Measurements from ENCODE around the gene N4BP2L2.

DNA sequence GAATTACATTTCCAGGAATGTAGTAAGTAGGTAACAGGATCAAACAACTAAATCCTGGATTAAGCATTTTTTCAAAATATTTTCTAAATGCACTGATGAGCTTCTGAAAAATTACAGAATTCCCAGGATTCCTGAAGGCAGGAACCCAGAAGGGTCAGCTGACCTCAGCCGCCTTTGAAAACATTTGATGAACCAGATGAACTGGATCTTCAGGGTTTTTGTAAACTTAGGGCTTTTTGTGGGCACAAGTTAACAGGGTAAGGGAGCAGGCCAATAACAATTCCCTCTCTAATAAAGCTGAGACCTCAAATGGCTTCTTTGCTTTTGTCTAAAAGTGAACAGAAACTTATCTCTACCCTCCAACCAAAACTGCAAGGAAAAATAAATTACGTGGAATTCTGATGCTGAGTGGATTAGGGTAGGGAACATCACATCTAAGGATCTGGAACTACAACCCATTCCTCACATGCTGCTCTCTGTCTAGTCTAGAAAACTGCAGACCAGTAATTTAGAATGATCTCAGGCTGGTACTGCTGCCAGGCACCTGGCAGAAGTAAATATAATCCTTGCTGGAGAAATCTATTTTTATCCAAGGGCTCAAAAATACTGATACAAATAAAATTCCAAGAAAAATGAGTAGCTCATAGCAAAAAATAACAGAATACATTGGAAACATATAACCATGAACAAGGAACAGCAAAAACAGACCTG is 62.4 kb downstream of the N4BP2L2 start:
- TF ChIP-seq, protein P1, sequence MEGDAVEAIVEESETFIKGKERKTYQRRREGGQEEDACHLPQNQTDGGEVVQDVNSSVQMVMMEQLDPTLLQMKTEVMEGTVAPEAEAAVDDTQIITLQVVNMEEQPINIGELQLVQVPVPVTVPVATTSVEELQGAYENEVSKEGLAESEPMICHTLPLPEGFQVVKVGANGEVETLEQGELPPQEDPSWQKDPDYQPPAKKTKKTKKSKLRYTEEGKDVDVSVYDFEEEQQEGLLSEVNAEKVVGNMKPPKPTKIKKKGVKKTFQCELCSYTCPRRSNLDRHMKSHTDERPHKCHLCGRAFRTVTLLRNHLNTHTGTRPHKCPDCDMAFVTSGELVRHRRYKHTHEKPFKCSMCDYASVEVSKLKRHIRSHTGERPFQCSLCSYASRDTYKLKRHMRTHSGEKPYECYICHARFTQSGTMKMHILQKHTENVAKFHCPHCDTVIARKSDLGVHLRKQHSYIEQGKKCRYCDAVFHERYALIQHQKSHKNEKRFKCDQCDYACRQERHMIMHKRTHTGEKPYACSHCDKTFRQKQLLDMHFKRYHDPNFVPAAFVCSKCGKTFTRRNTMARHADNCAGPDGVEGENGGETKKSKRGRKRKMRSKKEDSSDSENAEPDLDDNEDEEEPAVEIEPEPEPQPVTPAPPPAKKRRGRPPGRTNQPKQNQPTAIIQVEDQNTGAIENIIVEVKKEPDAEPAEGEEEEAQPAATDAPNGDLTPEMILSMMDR (IDR thresholded peaks at IDR 0.05), result no peak
- TF ChIP-seq EP300 (IDR thresholded peaks at IDR 0.05) (no peak), POLR2A (IDR thresholded peaks at IDR 0.05) (no peak)

Measured in gastroesophageal sphincter (tissue), 3 donors.